ENCODE measurements around the gene NUP210. TPM values are rescaled to one million over a fixed set of nuclear protein-coding genes. Genes with fewer than 3 reads are reported as not detected.
"Not testable (repeated sequence)": the region's sequence is repeated elsewhere in the genome, so short reads cannot be mapped to it uniquely, and the experiment has no call there.

NUP210 gene
- total RNA-seq, 4 donors from 2014 or later = 3.2 to 9.1 (median 4.1) TPM

DNA sequence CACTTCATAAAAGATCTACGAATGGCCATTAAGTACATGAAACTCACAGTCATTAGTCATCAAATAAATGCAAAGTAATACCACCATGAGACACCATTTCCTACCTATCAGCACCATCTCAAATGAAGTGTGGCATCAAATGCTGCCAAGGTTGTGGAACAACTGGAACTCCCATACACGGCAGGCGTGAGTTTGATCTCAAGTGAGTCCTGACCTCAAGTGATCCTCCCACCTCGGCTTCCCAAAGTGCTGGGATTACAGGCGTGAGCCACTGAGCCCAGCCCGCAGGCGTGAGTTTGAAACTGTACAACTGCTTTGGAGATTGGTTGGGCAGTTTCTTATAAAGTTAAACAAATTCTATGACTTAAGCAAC lies 31.2 kb upstream of the NUP210 start:
- TF ChIP-seq, protein P1, sequence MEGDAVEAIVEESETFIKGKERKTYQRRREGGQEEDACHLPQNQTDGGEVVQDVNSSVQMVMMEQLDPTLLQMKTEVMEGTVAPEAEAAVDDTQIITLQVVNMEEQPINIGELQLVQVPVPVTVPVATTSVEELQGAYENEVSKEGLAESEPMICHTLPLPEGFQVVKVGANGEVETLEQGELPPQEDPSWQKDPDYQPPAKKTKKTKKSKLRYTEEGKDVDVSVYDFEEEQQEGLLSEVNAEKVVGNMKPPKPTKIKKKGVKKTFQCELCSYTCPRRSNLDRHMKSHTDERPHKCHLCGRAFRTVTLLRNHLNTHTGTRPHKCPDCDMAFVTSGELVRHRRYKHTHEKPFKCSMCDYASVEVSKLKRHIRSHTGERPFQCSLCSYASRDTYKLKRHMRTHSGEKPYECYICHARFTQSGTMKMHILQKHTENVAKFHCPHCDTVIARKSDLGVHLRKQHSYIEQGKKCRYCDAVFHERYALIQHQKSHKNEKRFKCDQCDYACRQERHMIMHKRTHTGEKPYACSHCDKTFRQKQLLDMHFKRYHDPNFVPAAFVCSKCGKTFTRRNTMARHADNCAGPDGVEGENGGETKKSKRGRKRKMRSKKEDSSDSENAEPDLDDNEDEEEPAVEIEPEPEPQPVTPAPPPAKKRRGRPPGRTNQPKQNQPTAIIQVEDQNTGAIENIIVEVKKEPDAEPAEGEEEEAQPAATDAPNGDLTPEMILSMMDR (IDR thresholded peaks at IDR 0.05) = no peak
- DNase-seq (ENCODE audit: low spot score) (no peak), ATAC-seq (ENCODE audit: low FRiP score) (no peak)

DNA sequence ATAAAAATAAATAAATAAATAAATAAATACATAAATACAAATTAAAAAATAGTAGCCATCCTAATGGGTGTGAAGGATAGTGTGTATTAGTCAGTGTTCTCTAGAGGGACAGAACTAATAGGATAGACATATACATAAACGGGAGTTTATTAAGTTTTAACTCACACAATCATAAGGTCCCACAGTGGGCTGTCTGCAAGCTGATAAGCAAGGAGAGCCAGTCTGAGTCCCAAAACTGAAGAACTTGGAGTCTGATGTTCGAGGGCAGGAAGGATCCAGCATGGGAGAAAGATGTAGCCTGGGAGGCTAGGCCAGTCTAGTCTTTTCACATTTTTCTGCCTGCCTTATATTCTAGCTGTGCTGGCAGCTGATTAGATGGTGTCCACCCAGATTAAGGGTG lies 22.8 kb upstream of the NUP210 start:
- not testable (repeated sequence) for DNase-seq (ENCODE audit: low spot score); ATAC-seq (ENCODE audit: low FRiP score)

DNA sequence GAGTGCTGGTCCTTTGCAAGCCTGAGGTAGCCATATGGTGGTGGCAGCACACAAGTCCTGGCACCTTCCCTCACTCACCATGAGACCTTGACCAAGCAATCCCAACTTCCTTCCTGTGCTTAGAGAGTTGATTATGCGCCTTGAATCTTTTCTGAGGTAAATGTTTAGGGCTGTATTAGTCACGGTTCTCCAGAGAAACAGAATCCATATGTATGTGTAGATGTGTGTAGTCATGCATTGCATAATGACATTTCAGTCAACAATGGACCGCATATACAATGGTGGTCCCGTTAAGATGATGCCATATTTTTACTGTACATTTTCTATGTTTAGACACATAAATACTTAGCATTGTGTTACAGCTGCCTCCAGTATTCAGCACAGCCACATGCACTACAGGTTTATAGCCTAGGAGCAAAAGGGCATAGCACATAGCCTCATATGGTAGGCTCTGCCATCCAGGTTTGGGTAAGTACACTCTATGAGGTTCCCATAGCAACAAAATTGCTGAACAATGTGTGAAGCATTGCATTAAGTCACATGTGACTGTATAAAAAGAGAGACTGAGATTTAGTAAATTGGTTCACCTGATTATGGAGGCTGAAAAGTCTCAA lies 20.2 kb upstream of the NUP210 start:
- ATAC-seq (ENCODE audit: low FRiP score) (no peak), DNase-seq (ENCODE audit: low spot score) (no peak)
- TF ChIP-seq, protein P1 (IDR thresholded peaks at IDR 0.05) = no peak

DNA sequence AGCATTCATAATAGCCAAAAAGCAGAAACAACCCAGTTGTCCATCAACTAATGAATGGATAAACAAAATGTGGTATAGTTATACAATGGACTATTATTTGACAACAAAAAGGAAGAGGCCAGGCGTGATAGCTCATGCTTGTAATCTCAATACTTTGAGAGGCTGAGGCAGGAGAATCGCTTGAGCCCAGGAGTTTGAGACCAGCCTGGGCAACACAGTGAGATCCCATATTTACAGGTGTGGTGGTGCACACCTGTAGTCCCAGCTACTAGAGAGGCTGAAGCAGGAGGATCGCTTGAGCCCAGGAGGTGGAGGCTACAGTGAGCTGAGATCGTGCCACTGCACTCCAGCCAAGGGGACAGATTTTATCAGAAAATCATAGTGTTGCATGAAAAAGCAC lies 16.1 kb upstream of the NUP210 start:
- DNase-seq (ENCODE audit: low spot score); ATAC-seq (ENCODE audit: low FRiP score): not testable (repeated sequence)

DNA sequence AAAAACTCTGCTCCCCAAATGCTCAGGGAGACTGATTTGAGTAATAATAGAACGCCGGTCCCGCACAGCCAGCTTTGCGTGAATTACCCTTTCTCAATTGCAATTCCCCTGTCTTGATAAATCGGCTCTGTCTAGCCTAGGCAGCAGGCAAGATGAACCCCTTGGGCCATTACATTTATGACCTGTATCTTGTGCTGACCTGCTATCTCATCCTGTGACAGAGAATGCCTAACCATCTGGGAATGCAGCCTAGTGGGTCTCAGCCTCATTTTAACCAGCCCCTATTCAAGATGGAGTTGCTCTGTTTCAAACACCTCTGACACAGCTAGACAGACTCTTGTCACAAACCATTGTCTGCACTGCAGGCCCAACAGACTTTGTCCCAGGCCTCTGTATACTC lies 13.8 kb upstream of the NUP210 start:
- DNase-seq (ENCODE audit: low spot score) = no peak
- TF ChIP-seq, protein P1 (IDR thresholded peaks at IDR 0.05) = no peak
- no peak for ATAC-seq (ENCODE audit: low FRiP score)

DNA sequence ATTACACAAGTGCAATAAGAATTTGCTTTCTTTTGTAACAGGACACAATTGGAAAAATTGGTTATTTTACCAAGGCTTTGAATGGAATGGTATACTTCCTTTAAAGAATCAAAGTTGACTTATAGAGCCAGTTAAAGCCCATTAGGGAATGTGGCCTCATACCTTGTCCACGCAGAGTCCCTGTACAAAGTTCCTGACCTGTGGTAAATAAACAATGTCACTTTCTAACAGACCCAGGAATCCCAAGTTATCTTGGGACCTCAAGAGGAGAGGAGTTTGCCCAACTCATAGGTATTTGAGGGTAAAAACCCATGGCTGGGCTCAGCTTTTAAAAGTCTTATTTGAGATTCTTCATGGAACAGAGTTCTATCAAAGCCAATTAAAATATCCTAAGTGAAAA lies 12.0 kb upstream of the NUP210 start:
- ATAC-seq (ENCODE audit: low FRiP score) (no peak), DNase-seq (ENCODE audit: low spot score) (no peak)
- TF ChIP-seq, protein P1 (IDR thresholded peaks at IDR 0.05) = no peak

DNA sequence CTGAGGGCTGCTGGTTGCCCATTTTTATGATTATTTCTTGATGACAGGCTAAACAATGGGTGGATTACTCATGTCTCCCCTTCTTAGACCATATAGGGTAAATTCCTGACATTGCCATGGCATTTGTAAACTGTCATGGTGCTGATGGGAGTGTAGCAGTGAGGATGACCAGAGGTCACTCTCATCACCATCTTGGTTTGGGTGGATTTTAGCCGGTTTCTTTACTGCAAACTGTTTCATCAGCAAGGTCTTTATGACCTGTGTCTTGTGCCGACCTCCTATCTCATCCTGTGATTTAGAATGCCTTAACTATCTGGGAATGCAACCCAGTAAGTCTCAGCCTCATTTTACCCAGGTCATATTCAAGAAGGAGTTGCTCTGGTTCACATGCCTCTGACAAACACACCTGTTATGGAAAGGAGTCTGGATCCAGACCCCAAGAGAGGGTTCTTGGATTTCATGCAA lies 10.3 kb upstream of the NUP210 start:
- DNase-seq (ENCODE audit: low spot score); ATAC-seq (ENCODE audit: low FRiP score): not testable (repeated sequence)

DNA sequence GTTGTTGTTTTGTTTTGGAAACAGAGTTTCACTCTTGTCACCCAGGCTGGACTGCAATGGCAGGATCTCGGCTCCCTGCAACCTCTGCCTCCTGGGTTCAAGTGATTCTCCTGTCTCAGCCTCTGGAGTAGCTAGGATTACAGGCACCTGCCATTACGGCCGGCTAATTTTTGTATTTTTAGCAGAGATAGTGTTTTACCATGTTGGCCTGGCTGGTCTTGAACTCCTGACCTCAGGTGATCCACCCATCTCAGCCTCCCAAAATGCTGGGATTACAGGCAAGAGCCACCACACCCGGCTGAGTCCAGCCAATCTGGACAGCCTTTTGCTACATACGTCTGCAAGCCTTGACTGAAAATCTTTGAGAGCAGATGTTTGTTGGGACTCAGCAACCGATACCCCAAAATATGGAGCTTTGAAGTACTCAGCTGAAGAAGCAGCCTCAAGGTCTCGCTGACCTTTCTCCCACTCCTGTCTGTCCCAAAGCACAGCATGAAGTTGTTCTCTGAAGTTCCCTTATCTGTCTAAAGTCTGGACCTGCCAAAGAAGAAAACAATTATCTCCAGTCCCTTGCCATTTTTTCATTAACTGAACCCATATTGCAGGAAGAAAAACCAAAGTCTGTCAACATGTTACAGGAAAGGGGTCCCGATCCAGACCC lies 9.6 kb upstream of the NUP210 start:
- TF ChIP-seq, protein P1 (IDR thresholded peaks at IDR 0.05) = no peak
- no peak for ATAC-seq (ENCODE audit: low FRiP score)
- DNase-seq (ENCODE audit: low spot score) = no peak

DNA sequence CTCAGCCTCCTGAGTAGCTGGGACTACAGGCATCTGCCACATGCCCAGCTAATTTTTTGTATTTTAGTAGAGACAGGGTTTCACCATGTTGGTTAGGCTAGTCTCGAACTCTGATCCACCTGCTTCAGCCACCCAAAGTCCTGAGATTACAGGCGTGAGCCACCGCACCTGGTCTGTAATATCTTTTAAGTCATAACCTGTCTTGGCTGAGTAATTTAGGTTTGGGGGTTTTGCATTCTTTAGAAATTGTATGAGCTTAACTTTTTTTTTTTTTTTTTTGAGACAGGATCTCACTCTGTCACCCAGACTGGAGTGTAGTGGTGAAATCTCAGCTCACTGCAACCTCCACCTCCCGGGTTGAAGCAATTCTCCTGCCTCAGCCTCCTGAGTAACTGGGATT lies 8.6 kb upstream of the NUP210 start:
- ATAC-seq (ENCODE audit: low FRiP score) = not testable (repeated sequence)

More for the DNA sequence above, 8.6 kb upstream of the NUP210 start:
- not testable (repeated sequence) for DNase-seq (ENCODE audit: low spot score)
